Stimulated activated CD4-positive, alpha-beta T cell treated with anti-CD3 and anti-CD28 coated beads, Interleukin-12 subunit alpha, Interleukin-12 subunit beta, amount 100 ng/mL, for 48 hours (primary cell): ENCODE results near the gene MTARC2.
"Not testable (repeated sequence)": the region's sequence is repeated elsewhere in the genome, so short reads cannot be mapped to it uniquely, and the experiment has no call there.

Experiments
- DNase-seq, 3 donors: peaks; one replicate each; pipeline ENCODE4 v3.0.0-alpha.2; 2020; ENCODE audit warnings: low read depth in 2 of 3, low spot score in 1 of 3

The MTARC2 gene

GRCh38 chr1:220748089-220748934 lies at the start of gene MTARC2:
Gene MTARC2, plus strand, starts transcription at chr1:220748322. Its CDS starts 210 bp downstream, at chr1:220748532.
- no peak for DNase-seq

- DNase-seq = no peak
Observed at GRCh38 chr1:220698607-220699016, 49.5 kb upstream of the MTARC2 start.

DNA sequence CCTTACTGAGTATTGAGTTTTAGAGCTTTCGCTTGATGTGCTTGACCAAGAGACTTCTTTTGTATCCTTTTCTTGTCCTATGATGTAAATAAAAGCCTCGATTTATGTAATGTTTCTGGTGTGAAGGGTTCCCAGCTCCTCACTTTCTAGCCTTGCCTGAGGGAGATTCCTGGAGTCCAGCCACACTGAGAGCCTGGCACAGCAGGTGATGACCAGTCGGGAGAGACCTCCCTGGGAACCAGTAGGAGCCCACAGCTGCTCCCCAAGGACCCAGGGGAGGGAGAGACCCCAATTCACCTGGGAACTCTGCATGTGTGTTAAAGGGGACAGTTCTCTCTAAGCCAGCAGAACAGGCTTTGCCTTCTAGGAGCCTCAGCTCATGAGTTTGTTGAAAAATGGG lies 49.1 kb upstream of the MTARC2 start:
- no peak for DNase-seq

- no peak for DNase-seq
Observed at GRCh38 chr1:220700556-220701179, 47.5 kb upstream of the MTARC2 start.

DNA sequence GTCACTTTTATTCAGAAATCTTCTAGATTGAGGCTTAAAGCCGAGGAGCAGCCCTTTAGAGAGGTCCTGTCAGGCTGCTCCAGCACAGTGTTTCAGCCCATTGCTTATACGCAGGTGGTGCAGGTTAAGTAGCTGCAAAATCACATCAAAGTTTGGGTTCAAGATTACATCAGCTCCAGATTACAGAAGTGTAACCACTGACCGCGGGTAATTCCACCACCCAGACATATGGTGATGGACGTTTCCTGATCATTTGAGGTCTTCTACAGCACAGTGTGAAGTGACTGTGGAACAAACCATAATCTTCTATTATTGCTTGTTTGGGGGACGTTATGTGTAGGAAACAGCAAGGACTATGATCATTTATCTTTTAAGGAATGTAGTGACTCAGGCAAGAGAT lies 46.1 kb upstream of the MTARC2 start:
- no peak for DNase-seq

DNA sequence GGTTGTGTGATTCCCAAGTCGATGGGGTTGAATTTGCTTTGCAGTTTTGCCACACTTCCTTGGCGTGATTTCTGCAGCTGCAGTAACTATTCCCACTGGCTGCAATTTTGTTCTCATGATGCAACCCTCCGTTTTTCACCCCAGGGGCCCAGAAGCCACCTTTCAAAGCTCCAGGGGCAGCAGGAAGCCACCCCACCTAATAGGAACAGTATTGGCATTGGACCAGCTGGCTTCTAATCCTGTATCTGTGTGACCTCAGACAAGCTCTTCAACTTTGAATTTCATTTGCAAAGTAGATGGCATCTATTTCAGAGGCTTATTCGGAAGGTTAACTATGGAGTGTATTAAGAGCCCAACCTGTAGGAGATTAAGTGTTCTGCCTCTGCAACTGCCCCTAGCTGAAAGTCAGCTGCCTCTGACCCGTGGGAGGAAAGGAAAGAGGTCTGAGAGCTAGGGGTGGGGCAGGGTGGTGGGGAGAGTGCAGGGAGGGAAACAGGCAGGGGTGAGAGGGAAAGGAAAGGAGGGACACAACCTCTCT lies 45.3 kb upstream of the MTARC2 start:
- DNase-seq = no peak

DNA sequence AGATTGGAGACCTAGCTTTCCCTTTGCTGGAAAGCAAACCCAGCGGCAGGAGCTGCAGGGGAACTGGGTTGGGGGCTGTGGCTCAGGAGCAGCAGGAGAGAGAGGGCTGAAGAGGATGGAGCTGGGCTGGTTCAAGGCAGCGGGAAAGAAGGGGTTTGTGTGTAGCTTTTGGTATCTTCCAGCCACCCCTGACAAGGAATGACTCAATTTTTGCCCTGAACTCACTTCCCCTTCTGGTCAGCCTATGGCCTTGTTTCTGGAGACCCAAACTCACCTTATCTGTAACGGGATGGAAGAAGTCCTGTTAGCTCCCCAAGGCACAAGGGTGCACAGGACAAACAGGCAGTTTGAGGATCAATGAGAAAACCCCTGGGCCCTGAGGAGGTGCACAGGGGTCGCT lies 44.8 kb upstream of the MTARC2 start:
- no peak for DNase-seq

DNA sequence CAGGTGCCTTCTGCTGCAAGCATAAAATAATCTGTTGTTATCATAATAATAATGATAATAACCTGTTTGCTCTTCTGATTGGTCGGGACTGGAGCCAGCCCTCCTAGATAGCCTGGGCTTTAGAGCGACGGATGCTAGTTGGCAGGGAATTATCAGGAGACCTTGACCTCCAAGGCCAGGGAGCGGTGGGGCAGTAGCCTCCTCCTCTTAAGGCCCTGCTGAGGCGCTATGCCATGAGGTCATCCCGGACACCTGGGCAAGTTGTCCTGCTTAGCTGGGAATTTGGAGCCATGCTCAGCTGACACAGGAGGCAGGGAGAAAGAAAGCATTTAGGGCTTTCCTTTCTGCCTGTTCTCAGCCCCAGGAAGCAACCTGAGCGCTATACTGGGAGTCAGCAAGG lies 42.3 kb upstream of the MTARC2 start:
- DNase-seq = no peak

- DNase-seq = no peak
Observed at GRCh38 chr1:220706480-220706879, 41.6 kb upstream of the MTARC2 start.

DNA sequence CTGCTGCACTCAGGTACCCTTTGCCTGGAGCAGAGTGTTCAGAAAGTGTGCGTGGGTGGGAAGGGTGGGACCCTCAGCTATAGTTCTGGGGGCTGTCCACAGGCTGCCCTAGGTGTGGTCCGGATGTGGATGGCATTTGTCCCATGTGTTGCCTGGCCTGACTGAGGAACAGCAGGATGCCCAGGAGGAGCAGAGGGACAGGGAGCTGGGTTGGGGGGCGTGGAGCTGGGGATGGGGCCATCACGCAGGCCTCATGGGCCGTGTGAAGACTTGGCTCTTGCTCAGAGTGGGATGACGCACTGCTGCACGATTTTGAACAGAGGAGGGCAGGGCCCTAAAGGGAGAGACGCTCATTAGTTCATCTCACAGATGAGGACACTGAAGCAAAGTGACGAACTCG lies 41.0 kb upstream of the MTARC2 start:
- no peak for DNase-seq

DNA sequence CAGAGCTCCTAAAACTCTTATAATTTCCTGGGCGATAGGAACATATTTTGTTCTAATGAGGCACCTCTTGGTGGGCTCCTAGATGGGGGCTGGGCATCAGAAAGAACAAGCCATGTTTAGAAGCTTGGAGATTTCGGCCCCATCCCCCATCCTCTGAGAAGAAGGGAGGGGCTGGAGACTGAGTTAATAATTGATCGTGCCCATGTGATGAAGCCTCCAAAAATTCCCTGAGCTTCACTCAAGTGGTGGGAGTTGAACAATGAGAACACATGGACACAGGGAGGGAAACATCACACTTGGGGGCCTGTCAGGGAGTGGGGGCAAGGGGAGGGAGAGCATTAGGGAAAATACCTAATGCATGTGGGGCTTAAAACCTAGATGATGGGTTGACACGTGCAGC lies 39.9 kb upstream of the MTARC2 start:
- DNase-seq = no peak

DNA sequence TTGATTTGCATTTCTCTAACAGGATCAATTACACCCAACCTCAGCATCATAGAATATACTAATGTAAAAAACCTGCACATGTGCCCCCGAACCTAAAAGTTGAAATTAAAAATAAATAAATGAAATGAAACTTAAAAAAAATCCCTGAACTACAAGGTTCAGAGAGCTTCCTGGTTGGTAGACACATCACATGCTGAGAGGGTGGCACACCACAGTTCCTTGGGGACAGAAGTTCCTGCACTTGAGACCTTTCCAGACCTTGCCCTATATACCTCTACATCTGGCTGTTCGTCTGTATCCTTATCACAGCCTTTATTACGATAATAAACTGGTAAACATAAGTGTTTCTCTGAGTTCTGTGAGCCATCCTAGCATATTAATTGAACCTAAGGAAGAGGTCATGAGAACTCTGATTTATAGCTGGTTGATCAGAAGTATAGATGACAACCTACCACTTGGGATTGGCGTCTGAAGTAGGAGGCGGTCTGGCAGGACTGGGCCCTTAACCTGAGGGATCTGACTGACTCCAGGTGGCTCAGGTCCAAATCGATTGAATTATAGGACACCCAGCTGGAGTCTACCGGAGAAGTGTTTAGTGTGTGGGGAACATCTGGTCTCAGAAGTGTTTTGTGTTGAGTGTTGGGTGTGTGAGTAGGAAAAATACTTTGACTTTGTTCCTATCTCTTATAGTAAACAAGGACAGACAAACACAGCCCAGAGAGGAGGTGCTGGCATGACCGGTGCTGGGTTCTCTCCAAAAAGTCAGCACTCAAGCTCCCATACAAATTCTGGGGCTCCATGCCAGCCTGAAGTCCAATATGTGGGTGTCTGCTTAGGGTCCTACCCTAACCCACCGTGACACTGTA lies 39.0 kb upstream of the MTARC2 start:
- no peak for DNase-seq

- no peak for DNase-seq
Observed at GRCh38 chr1:220710333-220710732, 37.8 kb upstream of the MTARC2 start.

- DNase-seq = no peak
Observed at GRCh38 chr1:220711056-220711809, 36.9 kb upstream of the MTARC2 start.

DNA sequence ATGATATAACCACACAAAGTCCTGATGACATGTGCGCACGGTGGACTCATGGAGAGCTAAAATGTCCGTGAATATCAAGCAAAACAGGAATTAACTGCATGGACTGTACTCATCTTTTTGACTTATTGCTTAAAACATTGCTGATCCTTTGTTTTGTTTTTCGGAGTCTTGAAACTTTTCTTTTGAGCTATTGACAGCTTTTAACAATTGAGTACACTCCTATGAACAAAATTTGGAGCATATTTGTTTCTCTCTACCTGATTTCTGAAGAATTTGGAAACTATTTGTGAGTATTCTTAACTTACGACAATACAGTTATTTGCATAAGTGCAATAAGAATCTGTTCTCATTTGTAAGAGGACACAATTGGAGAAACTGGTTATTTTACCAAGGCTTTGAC lies 32.1 kb upstream of the MTARC2 start:
- not testable (repeated sequence) for DNase-seq

DNA sequence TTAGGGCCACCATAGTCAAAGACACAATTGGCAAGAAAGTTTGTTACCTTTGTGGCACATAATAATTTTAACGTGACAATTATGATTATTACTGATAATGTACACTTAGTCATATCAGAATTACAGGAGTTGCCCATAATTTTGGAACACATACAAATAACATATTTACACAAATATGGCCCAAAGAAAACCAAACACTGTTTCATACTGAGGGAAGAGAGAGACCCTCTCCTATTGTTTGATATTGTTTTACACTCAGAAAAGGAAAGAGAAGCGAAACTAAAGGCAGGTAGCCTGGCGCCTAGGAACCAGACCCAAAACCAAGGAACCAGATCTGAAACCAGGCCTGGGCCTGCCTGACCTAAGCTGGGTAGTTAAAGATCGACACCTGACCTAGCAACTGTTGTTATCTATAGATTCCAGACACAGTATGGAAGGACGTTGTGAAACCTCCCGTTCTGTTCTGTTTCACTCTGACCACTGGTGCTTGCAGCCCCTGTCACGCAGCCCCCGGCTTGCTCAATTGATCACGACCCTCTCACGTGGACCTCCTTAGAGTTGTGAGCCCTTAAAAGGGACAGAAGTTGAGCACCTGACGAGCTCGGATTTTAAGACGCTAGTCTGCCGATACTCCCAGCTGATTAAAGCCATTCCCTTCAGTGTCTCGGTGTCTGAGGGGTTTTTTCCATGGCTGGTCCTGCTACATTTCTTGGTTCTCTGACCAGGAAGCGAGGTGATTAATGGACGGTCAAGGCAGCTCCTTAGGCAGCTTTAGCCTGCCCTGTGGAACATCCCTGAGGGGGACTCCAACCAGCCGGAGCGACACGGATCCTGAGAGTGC lies 30.1 kb upstream of the MTARC2 start:
- no peak for DNase-seq

DNA sequence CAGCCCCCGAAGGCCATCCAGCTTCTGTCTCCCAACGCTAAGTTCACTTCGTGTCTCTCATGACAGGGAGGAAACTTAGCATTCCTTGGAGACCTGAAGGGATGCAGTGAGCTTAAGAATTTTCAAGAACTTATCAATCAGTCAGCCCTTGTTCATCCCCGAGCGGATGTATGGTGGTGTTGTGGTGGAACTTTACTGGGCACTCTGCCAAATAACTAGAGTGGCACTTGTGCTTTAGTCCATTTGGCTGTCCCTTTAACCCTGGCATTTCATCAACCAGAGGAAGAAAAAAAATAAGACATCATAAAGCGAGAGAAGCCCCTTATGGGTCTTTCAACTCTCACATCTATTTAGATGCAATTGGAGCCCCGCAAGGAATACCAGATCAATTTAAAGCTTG lies 26.9 kb upstream of the MTARC2 start:
- not testable (repeated sequence) for DNase-seq

DNA sequence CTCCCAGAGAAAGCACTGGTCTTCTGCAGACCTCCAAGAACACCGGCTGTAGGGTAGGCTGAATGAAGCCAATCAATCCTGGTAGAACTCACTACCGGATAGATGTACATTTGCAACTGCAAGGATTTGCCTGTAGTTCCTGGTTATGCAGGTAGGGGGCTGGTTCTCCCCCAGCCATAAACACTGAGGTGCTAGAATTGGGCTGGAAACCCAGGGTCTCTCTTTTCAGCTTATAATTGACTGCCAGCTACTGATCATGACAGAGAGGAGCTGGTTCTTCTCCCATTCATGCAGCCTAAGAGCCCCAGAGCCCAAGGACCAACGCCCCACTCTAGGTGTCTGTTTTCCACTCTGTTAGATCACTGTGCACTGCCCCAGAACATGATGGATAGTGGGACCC lies 21.5 kb upstream of the MTARC2 start:
- DNase-seq = no peak

- no peak for DNase-seq
Observed at GRCh38 chr1:220727519-220727918, 20.6 kb upstream of the MTARC2 start.

DNA sequence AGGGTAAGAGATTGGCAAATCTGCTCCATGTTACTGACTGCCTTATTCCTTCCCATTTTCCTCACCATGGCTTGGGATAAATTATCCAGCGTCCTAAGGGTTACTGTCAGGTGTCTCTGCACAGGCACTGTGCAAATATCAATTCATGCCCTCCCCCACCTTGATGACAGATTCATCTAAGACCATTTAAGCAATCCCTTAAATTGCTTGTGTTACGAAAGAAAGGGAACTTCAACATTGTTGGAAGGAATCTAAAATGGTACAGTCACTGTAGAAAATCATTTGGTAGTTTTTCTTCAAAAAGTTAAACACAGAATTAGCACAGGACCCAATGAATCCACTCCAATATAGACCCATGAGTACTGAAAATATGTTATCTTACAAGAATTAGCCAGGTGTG lies 17.6 kb upstream of the MTARC2 start:
- no peak for DNase-seq
